Measurements from ENCODE around the gene TPST1. TPM values are rescaled to one million over a fixed set of nuclear protein-coding genes. Genes with fewer than 3 reads are reported as not detected.
"Not testable (repeated sequence)": the region's sequence is repeated elsewhere in the genome, so short reads cannot be mapped to it uniquely, and the experiment has no call there.

TPST1 gene
- total RNA-seq, 1 donor, result 137 TPM

DNA sequence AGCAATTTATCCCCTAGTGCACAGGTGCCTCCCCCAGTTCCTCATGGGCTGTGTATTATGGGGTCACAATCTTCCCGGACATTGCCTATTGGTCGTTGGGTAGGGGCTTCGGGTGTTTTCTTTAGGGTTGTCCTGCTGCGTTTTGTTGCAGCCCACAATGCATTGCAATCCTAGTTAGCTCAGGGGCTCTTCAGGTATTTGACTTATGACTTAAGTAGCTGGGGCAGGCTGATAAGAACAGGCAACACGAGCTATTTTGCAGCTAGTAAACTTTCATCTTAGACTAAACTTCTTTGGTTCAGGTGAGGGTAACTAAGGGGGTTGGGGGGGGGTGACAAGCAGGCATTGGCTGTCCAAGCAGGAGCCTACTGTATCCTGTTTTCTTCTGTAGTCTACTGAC is 158.5 kb downstream of the TPST1 start:
- Histone ChIP-seq H3K27ac (ENCODE audit: low read depth, low read length) (no peak overlapping the region), H3K4me1 (ENCODE audit: insufficient read depth, low read length) (no peaks in the 10 kb centered on the region), H3K79me2 (ENCODE audit: insufficient read depth, low read length) (no peaks in the 10 kb centered on the region), H3K4me3 (ENCODE audit: insufficient read depth, low read length) (no peak overlapping the region), H3K27me3 (ENCODE audit: insufficient read depth, low read length) (no peaks in the 10 kb centered on the region), H4K20me1 (ENCODE audit: insufficient read depth, low read length) (no peaks in the 10 kb centered on the region), H3K9me3 (ENCODE audit: low read depth, low read length) (no peaks in the 10 kb centered on the region), H3K4me2 (ENCODE audit: insufficient read depth, low read length) (no peak overlapping the region), H2AFZ (ENCODE audit: low read length) (no peak overlapping the region), H3K36me3 (ENCODE audit: insufficient read depth, low read length) (peaks cover 3% of the 10 kb centered on the region)
- TF ChIP-seq, protein P1, sequence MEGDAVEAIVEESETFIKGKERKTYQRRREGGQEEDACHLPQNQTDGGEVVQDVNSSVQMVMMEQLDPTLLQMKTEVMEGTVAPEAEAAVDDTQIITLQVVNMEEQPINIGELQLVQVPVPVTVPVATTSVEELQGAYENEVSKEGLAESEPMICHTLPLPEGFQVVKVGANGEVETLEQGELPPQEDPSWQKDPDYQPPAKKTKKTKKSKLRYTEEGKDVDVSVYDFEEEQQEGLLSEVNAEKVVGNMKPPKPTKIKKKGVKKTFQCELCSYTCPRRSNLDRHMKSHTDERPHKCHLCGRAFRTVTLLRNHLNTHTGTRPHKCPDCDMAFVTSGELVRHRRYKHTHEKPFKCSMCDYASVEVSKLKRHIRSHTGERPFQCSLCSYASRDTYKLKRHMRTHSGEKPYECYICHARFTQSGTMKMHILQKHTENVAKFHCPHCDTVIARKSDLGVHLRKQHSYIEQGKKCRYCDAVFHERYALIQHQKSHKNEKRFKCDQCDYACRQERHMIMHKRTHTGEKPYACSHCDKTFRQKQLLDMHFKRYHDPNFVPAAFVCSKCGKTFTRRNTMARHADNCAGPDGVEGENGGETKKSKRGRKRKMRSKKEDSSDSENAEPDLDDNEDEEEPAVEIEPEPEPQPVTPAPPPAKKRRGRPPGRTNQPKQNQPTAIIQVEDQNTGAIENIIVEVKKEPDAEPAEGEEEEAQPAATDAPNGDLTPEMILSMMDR (IDR thresholded peaks at IDR 0.05; ENCODE audit: extremely low read depth, low read depth, low read length), result no peak
- DNase-seq (ENCODE audit: insufficient read length, low spot score, missing footprints), result no peak

DNA sequence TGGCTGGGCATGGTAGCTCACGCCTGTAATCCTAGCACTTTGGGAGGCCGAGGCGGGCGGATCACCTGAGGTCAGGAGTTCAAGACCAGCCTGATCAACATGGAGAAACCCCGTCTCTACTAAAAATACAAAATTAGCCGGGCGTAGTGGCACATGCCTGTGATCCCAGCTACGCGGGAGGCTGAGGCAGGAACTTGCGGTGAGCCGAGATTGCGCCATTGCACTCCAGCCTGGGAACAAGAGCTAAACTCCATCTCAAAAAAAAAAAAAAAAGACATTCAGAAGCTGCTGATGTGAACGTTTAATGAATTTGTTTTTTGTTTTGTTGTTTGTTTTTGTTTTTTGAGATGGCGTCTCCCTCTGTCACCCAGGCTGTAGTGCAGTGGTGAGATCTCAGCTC is 159.9 kb downstream of the TPST1 start:
- H3K9me3 ChIP-seq (ENCODE audit: low read depth, low read length); H3K36me3 ChIP-seq (ENCODE audit: insufficient read depth, low read length); H3K4me2 ChIP-seq (ENCODE audit: insufficient read depth, low read length); H3K79me2 ChIP-seq (ENCODE audit: insufficient read depth, low read length); DNase-seq (ENCODE audit: insufficient read length, low spot score, missing footprints); H2AFZ ChIP-seq (ENCODE audit: low read length); H4K20me1 ChIP-seq (ENCODE audit: insufficient read depth, low read length); H3K27ac ChIP-seq (ENCODE audit: low read depth, low read length); H3K4me3 ChIP-seq (ENCODE audit: insufficient read depth, low read length); H3K4me1 ChIP-seq (ENCODE audit: insufficient read depth, low read length); H3K27me3 ChIP-seq (ENCODE audit: insufficient read depth, low read length): not testable (repeated sequence)

GRCh38 chr7:66371096-66371824 is 166.1 kb downstream of the TPST1 start:
- no peak for DNase-seq (ENCODE audit: insufficient read length, low spot score, missing footprints)
- Histone ChIP-seq H3K36me3 (ENCODE audit: insufficient read depth, low read length) (no peaks in the 10 kb centered on the region), H2AFZ (ENCODE audit: low read length) (no peak overlapping the region), H3K4me3 (ENCODE audit: insufficient read depth, low read length) (no peak overlapping the region), H3K27me3 (ENCODE audit: insufficient read depth, low read length) (no peaks in the 10 kb centered on the region), H3K9me3 (ENCODE audit: low read depth, low read length) (no peaks in the 10 kb centered on the region), H3K79me2 (ENCODE audit: insufficient read depth, low read length) (no peaks in the 10 kb centered on the region), H4K20me1 (ENCODE audit: insufficient read depth, low read length) (no peaks in the 10 kb centered on the region), H3K27ac (ENCODE audit: low read depth, low read length) (no peak overlapping the region), H3K4me1 (ENCODE audit: insufficient read depth, low read length) (no peaks in the 10 kb centered on the region), H3K4me2 (ENCODE audit: insufficient read depth, low read length) (no peak overlapping the region)
- TF ChIP-seq, protein P1 (IDR thresholded peaks at IDR 0.05; ENCODE audit: extremely low read depth, low read depth, low read length), result no peak

DNA sequence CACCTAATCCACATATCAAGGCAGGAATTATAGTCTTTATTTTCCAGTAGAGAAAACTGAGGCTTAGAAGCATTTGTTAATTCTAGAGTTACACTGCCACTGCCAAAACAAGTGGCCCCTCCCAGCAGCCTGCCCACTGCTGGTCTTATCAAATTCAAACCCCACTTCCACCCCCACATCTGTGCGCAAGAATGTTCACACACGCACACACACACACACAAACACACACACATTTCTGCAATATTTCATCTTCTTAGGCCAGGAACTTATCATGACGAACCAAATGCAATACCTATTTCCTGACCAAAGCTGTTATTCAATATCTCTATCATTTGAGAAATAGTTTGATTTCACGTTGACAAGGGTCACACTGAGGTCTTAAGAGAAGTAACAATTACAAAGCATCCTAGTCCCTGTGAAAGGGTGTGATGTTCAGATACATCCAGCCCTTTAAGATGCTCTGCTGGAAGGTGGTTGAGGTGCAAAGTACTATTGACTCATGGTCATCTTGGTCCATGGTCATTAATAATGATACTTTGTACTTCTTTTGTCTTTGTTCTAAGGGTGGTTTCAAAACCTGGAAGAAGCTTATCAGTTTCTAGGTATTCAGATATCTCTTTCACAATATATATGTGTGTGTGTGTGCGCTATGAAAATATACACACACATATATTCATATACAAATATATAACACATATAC is 169.2 kb downstream of the TPST1 start:
- H4K20me1 ChIP-seq (ENCODE audit: insufficient read depth, low read length); H3K27me3 ChIP-seq (ENCODE audit: insufficient read depth, low read length); H3K9me3 ChIP-seq (ENCODE audit: low read depth, low read length); H2AFZ ChIP-seq (ENCODE audit: low read length); DNase-seq (ENCODE audit: insufficient read length, low spot score, missing footprints); H3K79me2 ChIP-seq (ENCODE audit: insufficient read depth, low read length); H3K36me3 ChIP-seq (ENCODE audit: insufficient read depth, low read length); H3K4me2 ChIP-seq (ENCODE audit: insufficient read depth, low read length); H3K4me3 ChIP-seq (ENCODE audit: insufficient read depth, low read length); H3K4me1 ChIP-seq (ENCODE audit: insufficient read depth, low read length); H3K27ac ChIP-seq (ENCODE audit: low read depth, low read length): not testable (repeated sequence)

Data from osteoblast (primary cell).